Endothelial cell of umbilical vein (primary cell): Measurements from ENCODE around the gene UBFD1. TPM values are rescaled to one million over a fixed set of nuclear protein-coding genes. Genes with fewer than 3 reads are reported as not detected.

ENCODE experiments used
- BruUV-seq: library from RNA; stranded (reverse); fragments of 400-500 nt; replicated peaks from 2 replicates; lab custom pipeline; 2021; lab: Mats Ljungman, UMichigan
- CTCF ChIA-PET: fragments of 300-600, 350-600 bp; sonication (Branson Sonifier 250); formaldehyde crosslinking; loops from one replicate; lab custom pipeline; 2021; ENCODE audit warnings: antibody characterized with exemption, inconsistent platforms; lab: Charles Lee
- POLR2A ChIA-PET: fragments of 300-600, 350-600 bp; sonication (Branson Sonifier 250); formaldehyde crosslinking; loops from one replicate; lab custom pipeline; 2021; ENCODE audit warnings: antibody characterized with exemption, inconsistent platforms; lab: Charles Lee
- DNase-seq: peaks from one replicate; pipeline ENCODE4 v3.0.0-alpha.2; 2011; ENCODE audit warnings: low read depth, low spot score
- FAIRE-seq: peaks from 2 replicates; lab custom pipeline; 2011; peaks lifted over from hg19 to GRCh38; lab: Jason Lieb, UNC
- H2AFZ ChIP-seq: 2 replicates; pipeline ENCODE4 v1.6.0; 2012; ENCODE audit warnings: low read depth, low read length, control low read depth, inconsistent platforms
- H3K27ac ChIP-seq: 2 replicates; pipeline ENCODE4 v1.5.1; 2011; ENCODE audit warnings: low read depth, mild to moderate bottlenecking, control low read depth, low read length, moderate library complexity; ENCODE audit not compliant: insufficient read depth
- H3K27me3 ChIP-seq, 2 experiments: 2 replicates each; pipeline versions ENCODE4 v1.6.0 to v1.6.1; 2011; ENCODE audit warnings: low read length in 2 of 2, mixed read lengths in 1 of 2; ENCODE audit not compliant: control insufficient read depth in 2 of 2, insufficient read depth in 2 of 2
- H3K36me3 ChIP-seq, 2 experiments: 2 replicates in 1 of 2; 3 replicates in 1 of 2; pipeline ENCODE4 v1.5.1; 2011; ENCODE audit warnings: low read length in 2 of 2, mild to moderate bottlenecking in 1 of 2, moderate library complexity in 1 of 2; ENCODE audit not compliant: control insufficient read depth in 2 of 2, insufficient read depth in 2 of 2; ENCODE audit errors: extremely low read depth in 1 of 2
- H3K4me1 ChIP-seq: 3 replicates; pipeline ENCODE4 v1.5.1; 2011; ENCODE audit warnings: mild to moderate bottlenecking, low read length; ENCODE audit not compliant: control insufficient read depth, insufficient read depth; ENCODE audit errors: extremely low read depth
- H3K4me2 ChIP-seq: 2 replicates; pipeline ENCODE4 v1.6.1; 2011; ENCODE audit warnings: low read length, control low read depth, mixed read lengths; ENCODE audit not compliant: insufficient read depth
- H3K4me3 ChIP-seq, 3 experiments: fragments of 200-600 bp in 1 of 3; sonication (generic), shearing (Covaris generic) in 1 of 3; replicated peaks in 1 of 3; 2 replicates each; pipeline ENCODE4 v1.5.1; 2011 to 2016; ENCODE audit warnings: control low read depth in 3 of 3, low read length in 3 of 3, mild to moderate bottlenecking in 2 of 3, inconsistent platforms in 1 of 3, low read depth in 1 of 3, moderate library complexity in 1 of 3; ENCODE audit not compliant: insufficient read depth in 1 of 3
- H3K79me2 ChIP-seq: 2 replicates; pipeline ENCODE4 v1.6.0; 2012; ENCODE audit warnings: low read length, inconsistent platforms; ENCODE audit not compliant: control insufficient read depth, insufficient read depth
- H3K9ac ChIP-seq: replicated peaks from 2 replicates; pipeline ENCODE3; 2011; ENCODE audit warnings: low read length, control low read depth; ENCODE audit not compliant: insufficient read depth; ENCODE audit errors: extremely low read depth
- H3K9me1 ChIP-seq: replicated peaks from 3 replicates; pipeline ENCODE4 v1.6.0; 2011; ENCODE audit warnings: mild to moderate bottlenecking, low read length; ENCODE audit not compliant: control insufficient read depth, insufficient read depth; ENCODE audit errors: extremely low read depth
- H3K9me3 ChIP-seq: replicated peaks from 2 replicates; pipeline ENCODE4 v1.5.1; 2012; ENCODE audit warnings: low read length, inconsistent platforms; ENCODE audit not compliant: control insufficient read depth, insufficient read depth
- H4K20me1 ChIP-seq: replicated peaks from 2 replicates; pipeline ENCODE3; 2011; ENCODE audit warnings: mild to moderate bottlenecking, low read length; ENCODE audit not compliant: control insufficient read depth, insufficient read depth; ENCODE audit errors: extremely low read depth
- GATA2 ChIP-seq: IDR thresholded peaks from 2 replicates; pipeline ENCODE4 v1.7.0; 2011; ENCODE audit warnings: low read depth, mild to moderate bottlenecking, moderate library complexity, mixed read lengths, low read length; ENCODE audit not compliant: insufficient read length, insufficient read depth
- MAX ChIP-seq: IDR thresholded peaks from 2 replicates; pipeline ENCODE4 v1.6.1; 2011; ENCODE audit not compliant: insufficient read depth, insufficient read length
- MYC ChIP-seq: IDR thresholded peaks from one replicate; pipeline ENCODE4 v1.6.1; 2011; ENCODE audit warnings: mild to moderate bottlenecking, low read depth, low read length
- POLR2A ChIP-seq: IDR thresholded peaks from 2 replicates; pipeline ENCODE4 v1.6.1; 2012; ENCODE audit warnings: low read depth, mild to moderate bottlenecking, control low read depth, low read length
- POLR2AphosphoS5 ChIP-seq: IDR thresholded peaks from 2 replicates; pipeline ENCODE4 v1.6.1; 2012; ENCODE audit warnings: low read depth, mild to moderate bottlenecking, control low read depth, low read length, moderate library complexity; ENCODE audit not compliant: insufficient read depth
- dilution Hi-C: fragments of 300-500 bp; cut with MboI; formaldehyde crosslinking; loops from one replicate; pipeline ENCODE4 v1.15.0; 2019; ENCODE audit warnings: low sequenced_read_pairs; ENCODE audit not compliant: extremely low pct_ligation_motif_present
- intact Hi-C: fragments of 100-400 bp; cut with micrococcal nuclease; formaldehyde crosslinking; loops from one replicate; pipeline ENCODE4 v1.10.0; 2022
- polyA plus RNA-seq, 4 experiments: library from polyadenylated mRNA; depleted of rRNA in 3 of 4; stranded (reverse) in 3 of 4; unstranded in 1 of 4; fragments of >200 nt; gene quantifications; 2 replicates each; pipeline versions ENCODE4 v1.2.1 to v1.2.3, GENCODE V29; 2011 to 2012; ENCODE audit warnings: missing spikeins in 1 of 4
- total RNA-seq: library from RNA; stranded (reverse); gene quantifications from 2 replicates; pipeline ENCODE4 v1.2.3, GENCODE V29; 2021

The UBFD1 gene
- total and polyA plus RNA-seq, 2 donors (not counting 3 experiments of a cell fraction or from before 2014, with no cell fraction given), result 50.0 to 69.9 TPM

DNA sequence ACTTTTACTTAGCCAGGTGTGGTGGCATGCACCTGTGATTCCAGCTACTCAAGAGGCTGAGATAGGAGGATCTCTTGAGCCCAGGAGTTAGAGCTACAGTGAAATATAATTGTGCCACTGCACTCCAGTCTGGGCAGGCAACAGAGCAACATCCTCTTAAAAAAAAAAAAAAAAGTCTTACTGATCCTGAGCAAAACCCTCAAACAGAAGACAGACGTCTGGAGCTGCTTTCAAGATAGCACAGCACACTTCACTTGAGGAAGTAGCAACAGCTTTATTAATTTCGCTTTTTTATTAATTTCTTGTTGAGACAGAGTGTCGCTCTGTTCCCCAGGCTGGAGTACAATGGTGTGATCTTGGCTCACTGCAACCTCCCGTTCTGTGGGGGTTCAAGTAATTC is 37.0 kb upstream of the UBFD1 start:
- no peak overlapping the region for H3K4me3 ChIP-seq
- no peak overlapping the region for H3K27ac ChIP-seq
- no peak for DNase-seq
- intact Hi-C loops (no loop called here), dilution Hi-C loops (no loop called here)
- peaks cover 8% of the 10 kb centered on the region for H3K4me1 ChIP-seq
- no peak for FAIRE-seq
- H3K9ac ChIP-seq, result no peak overlapping the region
- TF ChIP-seq MYC (no peak), GATA2 (no peak), POLR2AphosphoS5 (no peak)
- H3K36me3 ChIP-seq, result peaks cover 0 to 9% of the 10 kb centered on the region in 2 experiments
- no TSS peak for BruUV-seq
- ChIA-PET CTCF (interaction anchor here (1.0 to 1.8 kb wide), 3 partner anchors 11 to 85 kb away, joined by 3 to 4 read pairs (median 3); partner anchors contain the start of genes COG7 and GGA2), POLR2A (no interaction called here)
- no peaks in the 10 kb centered on the region for H3K27me3 ChIP-seq
- H3K9me3 ChIP-seq, result no peaks in the 10 kb centered on the region
- H3K4me2 ChIP-seq, result no peak overlapping the region
- no peaks in the 10 kb centered on the region for H3K79me2 ChIP-seq
- H2AFZ ChIP-seq, result no peak overlapping the region
- no peaks in the 10 kb centered on the region for H3K9me1 ChIP-seq
- no peaks in the 10 kb centered on the region for H4K20me1 ChIP-seq

- H4K20me1 ChIP-seq, result no peaks in the 10 kb centered on the region
- H3K79me2 ChIP-seq, result no peaks in the 10 kb centered on the region
- H3K4me2 ChIP-seq, result no peak overlapping the region
- H3K4me3 ChIP-seq, result no peak overlapping the region
- no peak overlapping the region for H3K9ac ChIP-seq
- CTCF ChIA-PET, result interaction anchor here (0.6 to 1.8 kb wide), 4 partner anchors 11 to 86 kb away, joined by 3 to 4 read pairs (median 3); partner anchors contain the start of genes COG7 and GGA2
- no peaks in the 10 kb centered on the region for H3K9me3 ChIP-seq
- intact Hi-C loops, result no loop called here
- POLR2A ChIA-PET, result interaction anchor here (0.7 kb wide), 1 partner anchor 9 kb away, joined by 3 read pairs; no protein-coding TSS in a partner anchor
- TF ChIP-seq GATA2, result no peak
- TF ChIP-seq POLR2A, result no peak
- TF ChIP-seq MAX, result no peak
- no TSS peak for BruUV-seq
- no peaks in the 10 kb centered on the region for H3K9me1 ChIP-seq
- FAIRE-seq (no peak), DNase-seq (no peak)
- H3K27ac ChIP-seq, result no peak overlapping the region
- H3K27me3 ChIP-seq, result no peaks in the 10 kb centered on the region
- peaks cover 8% of the 10 kb centered on the region for H3K4me1 ChIP-seq
- H3K36me3 ChIP-seq, result peaks cover 0 to 9% of the 10 kb centered on the region in 2 experiments
- dilution Hi-C loops, result no loop called here
- no peak overlapping the region for H2AFZ ChIP-seq
Observed at GRCh38 chr16:23521037-23521743, 36.3 kb upstream of the UBFD1 start.
